Thyroid gland (tissue), 4 donors: ENCODE results near the gene SPATA9.

Experiments
- CTCF ChIP-seq, 6 experiments: fragments of 200-600 bp in 3 of 6; fragments of 450-650 bp in 3 of 6; sonication (generic) in 3 of 6; IDR thresholded peaks; one replicate each; pipeline ENCODE4 v1.5.1; 2016 to 2019; ENCODE audit warnings: antibody characterized with exemption in 6 of 6, mild to moderate bottlenecking in 2 of 6, inconsistent platforms in 1 of 6, moderate library complexity in 1 of 6
- POLR2A ChIP-seq, 2 donors: fragments of 450-650 bp; IDR thresholded peaks; one replicate each; pipeline ENCODE4 v1.6.1; 2017; ENCODE audit warnings: antibody characterized with exemption in 2 of 2, mild to moderate bottlenecking in 2 of 2, moderate library complexity in 1 of 2

- TF ChIP-seq CTCF (IDR thresholded peaks at IDR 0.05) (no peak), POLR2A (IDR thresholded peaks at IDR 0.05) (no peak)
Observed at GRCh38 chr5:95728494-95729114, 45.8 kb upstream of the SPATA9 start.
